Heart right ventricle (tissue), 16 donors: ENCODE results near the gene IFT80. TPM values are rescaled to one million over a fixed set of nuclear protein-coding genes. Genes with fewer than 3 reads are reported as not detected.

Experiments used
- ATAC-seq, 8 donors: fragments of 200-7000 bp; cut with Tn5 transposase; one replicate each; pipeline ENCODE4 v1.9.1; 2020; ENCODE audit warnings: mild to moderate bottlenecking in 8 of 8, moderate library complexity in 8 of 8, moderate number of reproducible peaks in 1 of 8
- DNase-seq, 2 donors: peaks; one replicate each; pipeline ENCODE4 v3.0.0-alpha.2; 2020
- H3K27ac ChIP-seq, 10 donors: fragments of 200-600 bp; sonication (generic) in 2 of 10; one replicate each; pipeline versions ENCODE4 v1.5.0 to v1.8.0; 2020 to 2022; ENCODE audit warnings: mild to moderate bottlenecking in 3 of 10
- H3K27me3 ChIP-seq, 7 donors: fragments of 200-600 bp; one replicate each; pipeline ENCODE4 v1.8.0; 2021 to 2022; ENCODE audit warnings: mild to moderate bottlenecking in 2 of 7
- H3K36me3 ChIP-seq, 9 donors: fragments of 200-600 bp; sonication (generic) in 1 of 9; one replicate each; pipeline versions ENCODE4 v1.5.0 to v1.8.0; 2020 to 2022; ENCODE audit warnings: mild to moderate bottlenecking in 2 of 9
- H3K4me1 ChIP-seq, 9 donors: fragments of 200-600 bp; sonication (generic) in 1 of 9; one replicate each; pipeline versions ENCODE4 v1.5.0 to v1.8.0; 2020 to 2022; ENCODE audit warnings: mild to moderate bottlenecking in 4 of 9
- H3K4me3 ChIP-seq, 10 donors: fragments of 200-600 bp; sonication (generic) in 2 of 10; one replicate each; pipeline versions ENCODE4 v1.5.0 to v1.8.0; 2020 to 2022; ENCODE audit warnings: mild to moderate bottlenecking in 7 of 10, moderate library complexity in 2 of 10
- H3K9me3 ChIP-seq, 11 donors: fragments of 200-600 bp in 10 of 11; sonication (generic) in 2 of 11; one replicate each; pipeline versions ENCODE4 v1.5.0 to v1.8.0; 2013 to 2022; ENCODE audit warnings: mild to moderate bottlenecking in 2 of 11, control low read depth in 1 of 11, moderate library complexity in 1 of 11
- WGBS, 2 donors: extraction: QIAGEN DNeasy Blood & Tissue Kit; methylation state at CpG; one replicate each; pipeline ENCODE4 v1.1.7; 2013; ENCODE audit warnings: inconsistent platforms in 1 of 2; 5-methylcytosine and 5-hydroxymethylcytosine counted together
- intact Hi-C, 10 donors: fragments of 100-400 bp; cut with DNase I; formaldehyde crosslinking; loops; one replicate each; pipeline versions ENCODE4 v1.11.1 to v1.14.2; 2022
- polyA plus RNA-seq, 2 donors: library from polyadenylated mRNA; stranded (reverse); fragments of 200-250 nt; gene quantifications; one replicate each; pipeline ENCODE4 v1.2.3, GENCODE V29; 2013
- total RNA-seq, 10 donors: library from RNA; stranded (reverse); fragmentation: NEBNext Ultra II Directional in 3 of 10; extraction: Animal tissue kit (Norgen Biotek cat#: 25700) in 3 of 10; gene quantifications; one replicate each; pipeline versions ENCODE4 v1.2.1 to v1.2.4, GENCODE V29; 2021 to 2023
- TF ChIP-seq, protein P1 (sequence below), 9 donors: fragments of 200-600 bp; sonication (generic) in 2 of 9; IDR thresholded peaks; one replicate each; pipeline versions ENCODE4 v1.5.0 to v1.8.0; 2021 to 2022; ENCODE audit warnings: antibody characterized with exemption in 9 of 9, mild to moderate bottlenecking in 5 of 9, moderate library complexity in 1 of 9
- donor health status: Arrhythmogenic right ventricular cardiomyopathy.
- donor health status: ischemic (EF 13 %, LVEDD 7.1; RV severe dilation, severe dysfunction).
- donor health status: healthy with polysubstance abuse.
- donor health status: DM: no; HTN: yes; CAD: no.
- donor health status: DM: no; HTN: no; CAD: no.
- donor health status: ischemic (EF 25% LVEDD 6.9; RV normal size, moderate dysfunction).
- donor health status: ischemic (EF 25% LVEDD 5.7; RV mildly dilated, moderate dysfunction).
- donor health status: healthy.
- donor health status: DM: yes; HTN: yes; CAD: no.
- donor health status: Ischemic cardiomyopathy.
- donor health status: ischemic (EF 35%, LVEDD 5.7; RV mildly dilated, moderate dysfunction).
- donor health status: nonischemic (EF 11% LVEDD 7.7; RV severe dilation, severe dysfunction).
- donor health status: DM: yes; HTN: yes; CAD: no.
- donor health status: PGD.
- donor health status: ischemic (EF 29% LVEDD 5.4; RV normal size, mild dysfunction).
- donor health status: nonischemic (EF 23%, LVEDD 6.1; RV moderate dilation, normal function).

The IFT80 gene
- total and polyA plus RNA-seq, 12 donors = 5.3 to 16.3 (median 14.2) TPM

- Histone ChIP-seq H3K4me1 (peaks cover 2 to 55% (median 29%) of the 10 kb centered on the region in 9 donors), H3K36me3 (peaks cover 0 to 22% (median 0%) of the 10 kb centered on the region in 9 donors), H3K27ac (peak overlapping the region in 7 of 10 donors; percentile 74 to 95 (median 87)), H3K4me3 (peak overlapping the region; percentile 59 to 88 (median 81)), H3K9me3 (no peaks in the 10 kb centered on the region), H3K27me3 (no peaks in the 10 kb centered on the region)
- intact Hi-C loops = no loop called here
- ATAC-seq = no peak
- 8 to 14% methylated on average over 16 of the region's 16 CpGs for WGBS, 2 donors
- DNase-seq = peak in 1 of 2 donors; percentile 17
- TF ChIP-seq, protein P1, sequence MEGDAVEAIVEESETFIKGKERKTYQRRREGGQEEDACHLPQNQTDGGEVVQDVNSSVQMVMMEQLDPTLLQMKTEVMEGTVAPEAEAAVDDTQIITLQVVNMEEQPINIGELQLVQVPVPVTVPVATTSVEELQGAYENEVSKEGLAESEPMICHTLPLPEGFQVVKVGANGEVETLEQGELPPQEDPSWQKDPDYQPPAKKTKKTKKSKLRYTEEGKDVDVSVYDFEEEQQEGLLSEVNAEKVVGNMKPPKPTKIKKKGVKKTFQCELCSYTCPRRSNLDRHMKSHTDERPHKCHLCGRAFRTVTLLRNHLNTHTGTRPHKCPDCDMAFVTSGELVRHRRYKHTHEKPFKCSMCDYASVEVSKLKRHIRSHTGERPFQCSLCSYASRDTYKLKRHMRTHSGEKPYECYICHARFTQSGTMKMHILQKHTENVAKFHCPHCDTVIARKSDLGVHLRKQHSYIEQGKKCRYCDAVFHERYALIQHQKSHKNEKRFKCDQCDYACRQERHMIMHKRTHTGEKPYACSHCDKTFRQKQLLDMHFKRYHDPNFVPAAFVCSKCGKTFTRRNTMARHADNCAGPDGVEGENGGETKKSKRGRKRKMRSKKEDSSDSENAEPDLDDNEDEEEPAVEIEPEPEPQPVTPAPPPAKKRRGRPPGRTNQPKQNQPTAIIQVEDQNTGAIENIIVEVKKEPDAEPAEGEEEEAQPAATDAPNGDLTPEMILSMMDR (IDR thresholded peaks at IDR 0.05) = no peak
Measured at GRCh38 chr3:160401291-160402095, 2.5 kb upstream of the IFT80 start.

DNA sequence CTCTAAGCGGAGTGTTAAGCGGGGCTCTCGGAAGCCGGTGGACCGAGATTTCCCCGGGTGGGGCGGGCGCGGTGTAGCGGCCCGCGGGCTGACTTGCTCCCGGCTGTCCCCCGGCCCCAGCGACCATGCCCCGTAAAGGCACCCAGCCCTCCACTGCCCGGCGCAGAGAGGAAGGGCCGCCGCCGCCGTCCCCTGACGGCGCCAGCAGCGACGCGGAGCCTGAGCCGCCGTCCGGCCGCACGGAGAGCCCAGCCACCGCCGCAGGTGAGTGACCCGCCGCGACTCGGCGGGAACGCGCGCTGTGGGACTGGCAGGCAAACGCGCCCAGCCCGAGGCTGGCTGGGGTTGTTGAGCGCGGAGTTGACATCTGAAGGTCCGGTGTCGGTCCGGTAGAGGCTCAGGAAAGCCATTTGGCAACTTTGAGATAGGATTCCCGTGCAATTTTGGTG, 1.7 kb upstream of the IFT80 start:
- Histone ChIP-seq H3K36me3 (peaks cover 0 to 15% (median 0%) of the 10 kb centered on the region in 9 donors), H3K9me3 (no peaks in the 10 kb centered on the region), H3K27ac (peak overlapping the region in 9 of 10 donors; percentile 70 to 95 (median 85)), H3K4me1 (peaks cover 2 to 55% (median 29%) of the 10 kb centered on the region in 9 donors), H3K4me3 (peak overlapping the region; percentile 59 to 88 (median 81)), H3K27me3 (no peaks in the 10 kb centered on the region)
- 0% methylated on average over 50 to 51 of the region's 51 CpGs for WGBS, 2 donors
- TF ChIP-seq, protein P1 (IDR thresholded peaks at IDR 0.05) = no peak
- DNase-seq (peak; percentile 9 to 31), ATAC-seq (peak in 4 of 8 donors; percentile 5 to 41 (median 8))
- intact Hi-C loops = no loop called here

DNA sequence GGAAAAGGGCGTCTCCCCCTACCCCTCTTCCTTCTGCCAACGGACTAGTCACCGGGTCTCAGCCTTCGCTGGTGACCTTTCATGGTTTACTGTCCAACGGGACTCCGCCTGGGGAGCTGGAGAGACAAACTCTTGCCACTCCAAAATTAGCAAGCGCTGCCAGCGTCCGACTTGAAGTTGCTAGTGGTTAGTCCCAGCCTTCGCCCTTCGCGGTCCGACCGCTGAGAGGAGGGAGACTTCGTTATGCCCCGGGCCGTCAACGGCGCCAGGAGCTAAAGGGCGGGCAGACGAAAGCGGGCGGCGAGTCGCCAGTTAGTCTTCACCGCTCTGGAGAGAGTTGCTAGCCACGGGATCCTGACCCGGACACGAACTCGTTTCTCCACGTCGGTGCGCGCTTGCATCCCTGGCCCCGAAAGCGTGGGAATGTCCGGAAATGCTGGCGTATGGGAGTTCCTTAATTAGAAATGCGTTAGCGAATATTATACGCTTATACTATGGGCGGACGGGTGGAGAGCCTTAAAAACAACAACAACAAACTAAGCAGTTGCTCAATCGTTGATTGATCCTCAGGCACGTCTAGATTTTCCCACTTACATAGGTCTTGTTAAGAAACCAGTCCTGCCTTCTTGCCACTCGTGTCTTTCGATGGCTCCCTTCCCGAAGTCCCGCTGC, 1.1 kb upstream of the IFT80 start:
- TF ChIP-seq, protein P1 (IDR thresholded peaks at IDR 0.05) = no peak
- intact Hi-C loops = no loop called here
- DNase-seq (peak; percentile 37 to 42), ATAC-seq (peak in 7 of 8 donors; percentile 8 to 61 (median 23))
- Histone ChIP-seq H3K4me3 (peak overlapping the region; percentile 59 to 88 (median 81)), H3K36me3 (peaks cover 0 to 10% (median 0%) of the 10 kb centered on the region in 9 donors), H3K9me3 (no peaks in the 10 kb centered on the region), H3K27me3 (no peaks in the 10 kb centered on the region), H3K4me1 (peaks cover 2 to 51% (median 29%) of the 10 kb centered on the region in 9 donors), H3K27ac (peak overlapping the region; percentile 70 to 95 (median 84))
- WGBS, 2 donors = 0% methylated on average over 49 of the region's 49 CpGs

GRCh38 chr3:160398820-160399124, 253 bp downstream of the IFT80 start:
- Histone ChIP-seq H3K27ac (peak overlapping the region in 9 of 10 donors; percentile 70 to 95 (median 85)), H3K27me3 (no peaks in the 10 kb centered on the region), H3K4me3 (peak overlapping the region; percentile 59 to 88 (median 81)), H3K36me3 (no peaks in the 10 kb centered on the region), H3K4me1 (peaks cover 2 to 40% (median 29%) of the 10 kb centered on the region in 9 donors), H3K9me3 (no peaks in the 10 kb centered on the region)
- DNase-seq (no peak), ATAC-seq (peak in 5 of 8 donors; percentile 1 to 18 (median 9))
- 1% methylated on average over 9 of the region's 9 CpGs for WGBS, 2 donors
- TF ChIP-seq, protein P1 (IDR thresholded peaks at IDR 0.05) = no peak
- intact Hi-C loops = no loop called here
